Stimulated activated CD8-positive, alpha-beta memory T cell treated with anti-CD3 and anti-CD28 coated beads, Interleukin-15, amount 100 ng/mL, for 48 hours (primary cell): ENCODE measurements around the gene ATP6V1B1.
"Not testable (repeated sequence)": the region's sequence is repeated elsewhere in the genome, so short reads cannot be mapped to it uniquely, and the experiment has no call there.

Experiments used
- DNase-seq, 2 donors: peaks; one replicate each; pipeline ENCODE4 v3.0.0-alpha.2; 2020; ENCODE audit warnings: low read depth in 2 of 2

The ATP6V1B1 gene

DNA sequence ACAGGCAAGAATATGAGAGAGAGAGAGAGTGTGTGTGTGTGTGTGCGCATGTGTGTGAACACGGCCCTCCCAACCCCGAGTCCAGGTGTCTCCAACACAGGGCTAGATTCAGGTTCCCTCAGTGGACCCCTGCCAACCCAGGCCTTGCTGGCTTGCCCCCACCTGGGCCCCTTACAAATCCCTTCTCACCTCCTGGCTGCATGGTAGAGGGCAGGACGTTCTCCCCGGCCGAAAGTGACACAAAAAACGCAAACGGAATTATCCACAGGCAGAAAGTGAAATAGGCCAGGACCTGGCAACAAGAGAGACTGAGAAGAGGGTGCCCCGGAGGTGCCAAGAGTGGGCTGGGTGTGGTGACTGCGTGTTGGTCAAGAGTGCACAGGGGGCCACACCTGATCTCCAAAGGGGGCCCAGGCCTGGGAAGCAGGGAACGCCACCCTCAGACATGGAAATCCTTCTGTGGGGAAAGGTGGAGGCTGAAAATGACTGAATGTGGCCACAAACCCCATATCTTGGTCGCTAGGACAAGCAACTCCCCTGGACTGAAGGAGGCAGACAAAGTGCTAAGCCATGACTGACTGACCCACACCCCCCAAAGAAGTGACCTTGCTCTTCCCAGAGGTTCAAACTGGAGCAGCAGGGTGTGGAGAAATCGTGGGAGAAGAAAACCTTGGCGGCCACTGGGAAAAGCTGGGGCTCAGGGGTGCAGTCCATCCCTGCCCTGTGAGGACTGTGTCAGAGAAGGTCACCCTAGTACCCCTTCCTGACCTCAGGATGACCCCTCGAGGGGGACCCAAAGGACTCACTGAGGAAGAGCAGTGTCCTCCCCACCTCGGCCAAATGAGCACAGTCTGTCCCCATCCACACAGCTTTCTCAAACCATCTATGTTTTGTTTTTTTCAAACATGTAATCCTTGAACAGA lies 53.3 kb downstream of the ATP6V1B1 start:
- no peak for DNase-seq

DNA sequence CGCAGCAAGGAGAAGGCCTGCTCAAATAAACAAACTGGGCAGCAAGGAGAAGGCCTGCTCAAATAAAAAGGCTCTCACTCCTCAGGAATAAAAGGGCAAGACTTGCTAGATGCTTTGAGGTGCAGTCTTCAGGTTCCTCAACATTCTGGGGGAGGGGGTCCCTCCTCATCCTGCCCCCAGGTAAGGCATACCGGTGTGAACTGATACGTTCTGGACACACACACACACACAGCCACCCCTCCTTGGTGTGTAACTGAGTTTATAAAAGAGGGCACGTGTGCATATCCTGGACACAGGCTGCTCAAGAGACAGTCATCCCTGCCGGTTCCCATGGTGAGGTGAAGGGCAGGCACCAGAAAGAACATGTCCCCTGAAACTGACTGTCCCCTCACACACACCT lies 54.5 kb downstream of the ATP6V1B1 start:
- no peak for DNase-seq

DNA sequence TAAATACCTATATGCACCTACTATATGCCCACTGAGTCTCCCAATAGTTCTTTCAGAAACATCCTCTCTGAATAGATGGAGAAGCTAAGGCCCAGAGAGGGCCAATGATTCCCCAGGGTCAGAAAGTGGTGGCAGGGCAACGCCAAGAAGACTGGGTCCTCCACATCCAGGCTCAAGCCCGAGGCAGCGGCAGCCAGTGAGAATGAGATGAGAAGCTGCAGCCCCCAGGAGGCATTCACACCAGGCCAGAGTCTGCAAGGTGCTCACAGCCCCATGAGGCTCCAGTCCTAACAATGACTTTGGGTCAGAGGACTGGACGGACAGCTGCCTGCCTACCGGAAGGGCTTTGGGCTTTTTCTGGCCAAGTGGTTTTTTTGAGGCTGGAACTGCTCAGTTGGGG lies 55.4 kb downstream of the ATP6V1B1 start:
- DNase-seq = no peak

DNA sequence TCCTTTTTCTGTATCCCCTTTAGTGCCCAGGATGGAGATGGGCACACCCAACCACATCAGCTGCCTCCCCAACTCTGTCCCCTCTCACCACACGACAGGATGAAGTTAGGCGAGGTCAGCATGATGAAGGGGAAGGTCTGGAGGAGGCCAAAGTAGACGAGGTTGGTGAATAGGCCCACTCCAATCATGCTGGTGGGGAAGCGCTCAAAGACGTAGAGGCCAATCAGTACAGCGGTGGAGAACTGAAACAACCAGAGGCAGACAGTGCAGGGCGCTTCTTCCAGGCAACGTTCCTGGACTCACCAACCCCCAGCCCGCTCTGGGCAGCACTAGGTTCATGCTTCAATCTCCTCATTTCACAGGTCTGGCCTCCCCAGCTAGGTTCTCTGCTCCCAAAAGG lies 56.0 kb downstream of the ATP6V1B1 start:
- no peak for DNase-seq

DNA sequence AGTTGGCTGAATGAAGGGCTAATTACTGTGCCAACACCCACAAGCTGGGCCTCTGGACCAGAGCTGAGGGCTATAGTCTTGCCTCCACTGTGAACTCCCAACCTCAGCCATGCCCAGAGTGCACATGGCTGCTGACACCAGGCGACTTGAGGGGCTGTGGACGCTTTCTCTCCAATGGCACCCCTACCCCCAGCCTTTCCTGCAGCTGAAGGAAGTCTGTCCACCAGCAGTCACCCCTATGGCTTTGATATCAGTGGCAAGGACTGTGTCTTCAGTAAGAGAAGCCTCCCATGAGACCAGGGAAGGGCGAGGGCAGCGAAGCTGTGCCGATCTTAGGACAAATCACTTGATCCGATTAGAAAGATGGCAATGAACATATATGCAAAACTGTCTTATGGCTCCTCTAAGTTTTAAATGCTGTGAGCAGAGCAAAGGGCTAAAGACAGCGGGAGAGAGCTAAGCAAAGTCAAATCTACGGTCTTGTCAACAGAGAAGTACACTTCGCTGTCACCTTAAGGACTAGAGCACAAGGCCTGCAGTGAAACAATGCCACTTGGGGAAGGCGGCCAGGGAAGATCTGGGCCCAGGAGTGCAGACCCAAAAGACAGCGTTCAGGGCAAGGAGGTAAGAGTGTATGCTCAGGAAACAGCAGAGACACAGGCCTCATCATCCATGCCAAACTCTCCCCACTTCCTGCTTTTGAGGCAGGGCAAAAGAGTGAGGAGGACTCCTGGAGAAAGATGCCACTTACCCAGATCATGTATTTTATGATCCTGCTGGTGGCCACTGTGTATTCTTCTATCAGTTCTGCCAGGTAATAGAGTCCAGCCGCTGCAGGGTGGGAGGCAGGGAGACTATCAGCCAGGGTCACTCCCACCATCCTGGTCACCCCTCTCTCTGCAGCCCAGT lies 57.5 kb downstream of the ATP6V1B1 start:
- no peak for DNase-seq

DNA sequence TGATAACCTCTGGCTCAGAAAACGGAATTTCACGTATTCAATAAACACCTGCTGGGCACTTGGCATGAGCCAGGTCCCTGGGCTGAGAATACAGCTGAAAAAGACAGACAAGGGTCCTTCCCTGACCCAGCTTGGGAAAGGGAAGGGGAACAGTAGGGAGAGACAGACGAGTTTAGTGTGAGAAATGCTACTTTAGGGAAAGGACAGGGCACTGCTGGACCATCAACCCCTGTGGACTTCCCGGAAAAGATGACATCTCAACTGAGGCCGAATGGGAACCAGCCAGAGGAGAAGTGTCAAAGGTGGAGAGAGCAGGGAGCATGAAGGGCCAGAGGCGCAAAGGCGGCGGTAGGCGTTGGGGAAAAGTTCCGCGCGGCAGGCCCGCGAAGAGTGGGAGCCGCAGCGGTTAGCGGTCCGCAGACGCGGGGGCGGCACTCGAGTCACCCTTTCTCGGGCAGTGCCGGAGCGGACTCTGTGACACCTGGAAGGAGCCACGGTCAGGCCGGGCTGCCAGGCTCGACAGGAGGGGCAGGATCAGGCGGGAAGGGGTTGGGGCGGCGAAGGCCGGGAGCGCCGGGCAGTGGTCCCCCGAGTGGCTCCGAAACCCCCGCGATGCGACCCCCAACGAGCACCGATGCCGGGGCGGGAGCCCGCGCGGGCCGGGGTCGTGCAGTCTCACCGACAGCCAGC lies 58.5 kb downstream of the ATP6V1B1 start:
- peak; percentile 32 to 50 for DNase-seq

DNA sequence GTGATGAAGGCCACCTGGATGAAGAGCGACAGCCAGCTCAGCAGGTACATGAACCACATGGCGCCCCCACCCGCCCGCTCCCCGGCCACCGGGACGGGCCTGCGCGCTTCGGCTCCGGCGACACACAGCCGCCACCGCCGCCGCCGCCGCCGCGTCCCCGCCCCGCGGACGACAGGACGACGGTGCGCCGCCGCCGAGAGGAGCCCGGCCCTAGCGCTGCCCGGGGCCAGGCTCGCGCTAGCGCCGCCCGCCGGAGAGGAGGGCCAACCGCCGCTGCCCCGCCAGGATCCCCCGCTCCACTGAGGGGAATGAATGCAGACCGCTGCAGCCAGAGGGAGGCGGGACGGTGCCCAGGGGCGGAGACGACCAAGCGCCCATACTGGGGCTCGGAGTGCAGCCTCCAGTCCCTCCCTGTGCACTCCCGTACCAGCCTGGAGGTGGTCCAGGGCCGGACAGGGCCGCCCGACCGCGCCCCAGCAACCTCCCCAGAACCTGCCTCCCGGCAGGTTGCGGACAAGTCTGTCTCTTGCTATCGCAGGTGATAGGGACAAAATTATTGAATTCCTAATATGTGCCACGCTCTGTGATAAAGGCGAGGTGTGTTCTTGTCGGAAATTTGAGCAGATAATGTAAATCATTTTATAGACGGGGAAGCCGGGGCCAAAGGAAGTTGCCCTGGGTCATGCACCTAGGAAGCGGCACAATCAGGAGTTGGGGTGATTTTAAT lies 59.2 kb downstream of the ATP6V1B1 start, which contains the start of gene TEX261:
Gene TEX261, minus strand, starts transcription at position 175 of the 727 bp plus-strand sequence. Its CDS starts 116 bp downstream, at position 59.
- DNase-seq = peak; percentile 90 to 92

DNA sequence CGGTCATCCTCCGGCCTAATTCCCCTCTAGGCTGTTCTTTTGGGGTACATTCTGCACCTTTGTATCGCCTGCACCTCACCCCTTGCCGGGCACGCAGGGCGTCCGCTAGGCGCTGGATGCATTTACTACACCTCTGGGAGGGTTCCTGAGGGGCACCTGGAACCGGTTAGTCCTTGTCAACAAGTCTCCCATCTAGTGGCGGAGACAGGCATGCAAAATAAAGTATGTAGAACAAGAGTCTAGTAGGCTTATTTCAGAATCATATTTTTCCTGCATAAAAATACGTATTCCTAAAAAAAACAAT lies 59.7 kb downstream of the ATP6V1B1 start:
- DNase-seq = no peak

DNA sequence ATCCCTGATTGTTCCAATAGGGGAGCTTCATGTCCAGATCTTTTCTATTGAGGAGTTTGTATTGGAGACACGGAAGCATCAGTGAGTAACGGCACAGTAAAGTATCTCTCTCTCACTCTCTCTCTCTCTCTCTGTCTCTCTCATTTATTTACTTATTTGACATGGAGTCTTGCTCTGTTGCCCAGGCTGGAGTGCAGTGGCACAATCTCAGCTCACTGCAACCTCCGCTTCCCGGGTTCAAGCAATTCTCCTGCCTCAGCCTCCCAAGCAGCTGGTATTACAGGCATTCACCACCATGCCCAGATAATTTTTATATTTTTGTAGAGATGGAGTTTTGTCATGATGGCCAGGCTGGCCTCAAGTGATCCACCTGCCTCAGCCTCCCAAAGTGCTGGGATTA lies 63.2 kb downstream of the ATP6V1B1 start:
- DNase-seq = not testable (repeated sequence)

DNA sequence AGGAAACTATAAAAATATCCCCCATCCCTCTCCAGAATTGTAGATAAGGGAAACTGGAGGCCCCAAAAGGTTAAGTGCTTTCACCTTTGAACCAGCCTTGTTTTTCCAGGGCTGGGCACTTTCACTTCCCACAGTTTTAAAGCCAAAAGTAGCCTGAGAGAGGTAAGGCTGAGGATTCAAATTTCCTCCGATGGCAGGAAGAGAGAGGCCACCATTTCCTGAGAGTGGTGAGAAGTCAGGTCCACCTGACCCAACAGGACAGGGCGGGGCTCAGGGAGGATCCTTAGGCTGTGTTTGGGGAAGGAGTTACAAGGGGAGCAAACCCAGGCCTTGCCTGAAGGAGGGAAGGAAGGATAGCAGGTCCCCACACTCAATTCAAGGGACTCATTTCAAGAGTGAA lies 63.7 kb downstream of the ATP6V1B1 start:
- DNase-seq = no peak

DNA sequence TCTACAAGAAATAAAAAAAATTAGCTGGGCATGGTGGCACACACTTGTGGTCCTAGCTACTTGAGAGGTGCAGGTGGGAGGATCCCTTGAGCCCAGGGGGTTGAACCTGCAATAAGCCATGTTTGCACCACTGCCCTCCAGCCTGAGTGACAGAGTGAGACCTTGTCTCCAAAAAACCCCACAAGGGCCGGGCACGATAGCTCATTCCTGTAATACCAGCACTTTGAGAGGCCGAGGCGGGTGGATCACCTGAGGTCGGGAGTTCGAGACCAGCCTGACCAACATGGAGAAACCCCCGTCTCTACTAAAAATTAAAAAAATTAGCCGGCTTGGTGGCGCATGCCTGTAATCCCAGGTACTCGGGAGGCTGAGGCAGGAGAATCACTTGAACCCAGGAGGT lies 64.2 kb downstream of the ATP6V1B1 start:
- not testable (repeated sequence) for DNase-seq

DNA sequence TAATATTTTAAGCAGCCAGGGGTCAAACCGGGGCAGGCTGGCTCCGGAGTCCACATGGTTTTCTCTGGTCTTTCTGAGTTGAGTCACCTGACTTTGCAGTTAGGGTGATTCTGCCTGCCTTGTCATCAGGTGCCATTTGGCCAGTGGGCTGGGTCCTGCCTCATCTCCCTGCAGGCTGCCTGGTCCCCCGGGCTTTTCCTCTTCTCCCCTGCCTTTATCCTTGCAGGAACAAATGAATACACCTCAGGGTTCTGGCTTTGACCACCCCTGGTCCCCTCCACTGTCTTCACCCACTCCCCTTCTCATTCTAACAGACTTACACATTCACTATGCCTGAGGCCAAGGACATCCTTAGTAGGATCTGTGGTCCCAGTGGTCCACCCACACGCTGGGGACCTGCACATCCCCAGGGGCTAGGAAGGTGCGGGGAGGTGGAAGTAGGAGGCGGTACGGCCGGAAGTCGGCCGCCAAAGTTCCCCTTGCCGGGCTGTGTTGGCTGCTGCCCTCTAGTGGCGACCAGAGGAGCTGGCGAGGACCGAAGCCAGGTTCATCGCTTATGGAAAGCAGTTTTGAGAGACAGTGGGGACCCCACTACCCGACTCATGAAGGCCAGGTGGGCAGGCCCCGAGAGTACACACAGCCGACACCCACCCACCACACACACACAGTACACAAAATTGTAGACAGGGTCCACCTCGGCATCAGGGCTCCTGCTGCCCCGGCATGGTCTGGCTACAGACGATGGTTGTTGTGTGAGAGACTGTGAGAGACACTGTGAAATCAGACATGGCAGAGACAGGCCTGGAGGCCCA lies 65.3 kb downstream of the ATP6V1B1 start:
- peak; percentile 69 to 73 for DNase-seq

DNA sequence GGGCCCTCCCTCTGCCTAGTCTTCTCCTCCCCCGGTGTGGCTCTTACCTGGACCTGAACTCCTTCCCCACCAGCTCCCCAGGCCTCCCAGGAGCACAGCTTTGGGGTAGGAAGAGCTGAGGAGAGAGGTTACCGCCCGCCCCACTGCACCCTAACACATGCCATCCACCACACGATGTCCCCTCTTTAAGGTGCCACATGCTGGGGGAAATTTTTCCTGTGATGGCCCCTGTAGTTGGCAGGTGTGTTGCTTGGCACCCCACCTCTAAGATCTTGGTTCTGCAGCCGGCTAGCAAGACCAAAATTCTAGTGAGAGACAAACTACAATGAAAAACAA lies 65.9 kb downstream of the ATP6V1B1 start:
- DNase-seq = no peak

DNA sequence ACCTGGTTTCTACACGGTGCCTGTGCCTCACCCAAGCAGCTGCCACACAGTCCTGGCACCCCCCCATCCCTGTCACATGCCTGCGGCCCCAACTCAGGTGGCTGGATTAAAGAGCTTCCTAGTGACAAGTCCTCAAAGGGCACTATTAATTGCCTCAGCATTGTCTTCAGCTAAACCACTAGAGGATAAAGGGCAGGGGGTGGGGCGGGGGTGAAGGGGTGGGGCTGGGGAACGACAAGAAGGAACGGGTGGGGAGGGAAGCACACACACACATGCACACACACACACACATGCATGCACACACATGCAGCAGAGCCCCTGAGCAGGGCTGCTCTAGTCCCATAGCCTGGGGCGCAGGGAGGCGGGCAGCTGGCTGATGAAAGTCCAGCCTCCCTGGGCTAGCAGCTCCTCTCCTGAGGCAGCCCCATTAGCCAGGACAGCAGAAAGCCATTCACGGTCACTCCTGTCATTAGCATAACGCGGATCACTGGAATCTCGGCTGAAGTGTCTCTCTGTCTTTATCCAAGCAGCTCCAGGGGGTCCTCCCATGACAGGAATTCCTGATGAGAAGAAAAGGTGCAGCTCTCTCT lies 66.4 kb downstream of the ATP6V1B1 start:
- no peak for DNase-seq

DNA sequence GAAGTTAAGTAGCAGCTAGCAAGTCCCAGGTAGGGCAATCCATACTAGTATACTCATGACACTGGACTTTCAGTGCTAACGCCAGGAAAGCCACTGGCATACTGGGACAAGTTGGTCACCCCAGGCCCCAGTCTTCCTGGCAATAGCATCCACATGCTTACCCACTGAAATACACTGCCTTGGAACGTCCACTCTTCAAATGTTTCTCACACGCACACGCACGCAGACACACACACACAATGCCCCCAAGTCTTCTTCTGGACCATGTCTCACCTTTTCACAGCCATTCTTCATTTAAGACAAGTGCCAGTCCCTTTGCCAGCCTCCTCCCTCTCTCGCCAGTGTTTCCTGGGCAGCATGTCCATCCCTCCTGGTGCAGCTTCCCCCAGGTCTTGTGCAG lies 67.7 kb downstream of the ATP6V1B1 start:
- DNase-seq = no peak

DNA sequence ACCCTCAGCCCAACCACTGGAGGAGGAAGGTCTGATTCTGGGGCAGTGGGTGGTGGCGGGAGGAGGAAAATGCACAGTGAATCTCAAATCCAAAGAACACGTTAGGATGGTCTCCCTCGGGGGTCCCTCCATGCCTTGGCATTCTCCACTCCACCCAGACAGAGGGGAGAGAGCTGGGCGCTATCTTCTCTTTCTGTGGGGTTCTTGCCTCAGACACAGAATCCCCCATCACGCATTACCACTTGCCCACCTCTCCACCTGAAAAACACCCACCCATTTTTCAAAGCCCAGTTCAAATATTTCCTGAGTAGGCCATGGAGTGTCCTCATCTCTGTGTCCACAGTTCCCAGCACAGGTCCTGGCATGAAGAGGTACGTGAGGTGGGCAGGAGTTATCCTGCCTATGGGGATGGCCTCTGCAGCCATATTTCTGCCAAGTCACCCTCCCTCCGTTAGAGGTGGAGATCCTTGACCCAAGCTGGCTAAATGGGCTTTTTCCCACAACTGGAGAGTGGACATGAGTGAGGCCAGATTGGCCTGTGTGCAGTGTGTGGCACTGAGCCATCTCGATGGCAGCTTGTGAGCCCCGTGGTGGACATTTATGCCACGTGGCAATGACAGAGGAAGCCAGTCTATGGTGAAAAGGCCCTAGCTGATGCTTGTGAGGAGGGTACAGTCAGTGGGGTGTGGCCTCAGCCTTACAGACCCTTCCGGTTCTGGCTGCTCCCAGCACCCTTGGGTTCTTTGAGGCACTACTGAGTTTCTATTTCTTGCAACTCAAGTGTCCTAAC lies 68.5 kb downstream of the ATP6V1B1 start:
- no peak for DNase-seq

DNA sequence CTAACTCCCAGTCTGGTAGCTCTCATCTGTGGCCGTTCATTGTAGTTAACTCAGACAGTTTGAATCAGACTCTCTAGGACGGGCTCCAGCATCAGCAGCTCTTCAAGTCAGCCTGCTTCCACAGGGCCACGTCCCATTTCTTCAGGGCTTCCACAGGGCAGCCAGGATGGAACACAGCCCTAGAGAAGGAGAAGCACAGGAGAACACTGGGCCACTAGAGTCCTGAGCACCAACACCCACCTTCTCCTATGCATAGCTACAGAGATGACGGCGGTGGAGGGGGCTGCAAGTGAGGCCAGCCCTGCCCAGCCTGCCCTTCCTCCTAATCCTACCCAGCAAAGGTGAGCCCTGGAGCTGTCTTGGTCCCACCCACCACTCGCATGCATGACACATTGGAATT lies 69.2 kb downstream of the ATP6V1B1 start:
- no peak for DNase-seq

DNA sequence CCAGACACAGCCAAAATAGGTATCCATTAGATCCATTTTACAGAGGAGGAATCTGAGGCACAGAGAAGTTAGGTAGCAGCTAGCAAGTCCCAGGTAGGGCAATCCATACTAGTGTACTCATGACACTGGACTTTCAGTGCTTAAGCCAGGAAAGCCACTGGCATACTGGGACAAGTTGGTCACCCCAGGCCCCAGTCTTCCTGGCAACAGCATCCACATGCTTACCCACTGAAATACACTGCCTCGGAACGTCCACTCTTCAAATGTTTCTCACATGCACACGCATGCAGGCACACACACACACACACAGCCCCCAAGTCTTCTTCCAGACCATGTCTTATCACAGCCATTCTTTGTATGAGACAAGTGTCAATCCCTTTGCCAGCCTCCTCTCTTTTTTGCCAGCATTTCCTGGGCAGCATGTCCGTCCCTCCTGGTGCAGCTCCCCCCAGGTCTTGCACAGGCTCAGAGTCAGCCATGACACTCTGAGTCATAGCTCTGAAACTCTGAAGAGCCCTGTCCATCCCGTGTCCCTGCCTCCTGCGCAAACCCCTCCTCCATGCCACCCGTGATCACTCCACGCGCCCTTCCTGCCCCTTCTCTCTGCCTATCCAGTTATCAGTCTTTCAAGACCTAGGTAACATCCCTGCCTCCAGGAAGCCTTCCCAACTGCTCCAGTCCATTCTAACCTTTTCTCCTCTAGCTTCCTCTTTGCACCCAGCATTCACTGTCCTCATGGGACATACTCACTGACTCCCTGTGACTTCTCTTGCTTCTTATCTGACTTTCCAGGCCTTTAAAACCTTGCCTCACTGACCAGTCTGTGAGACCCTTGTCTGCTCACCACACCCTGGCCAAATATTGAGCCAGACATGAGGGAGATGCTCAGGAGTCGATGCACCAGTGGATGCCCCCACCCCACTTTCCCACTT lies 69.8 kb downstream of the ATP6V1B1 start:
- no peak for DNase-seq
